Measurements from ENCODE around the gene PRCD. TPM values are rescaled to one million over a fixed set of nuclear protein-coding genes. Genes with fewer than 3 reads are reported as not detected.

PRCD gene
- total RNA-seq, 1 donor from 2014 or later: 0.58 TPM

DNA sequence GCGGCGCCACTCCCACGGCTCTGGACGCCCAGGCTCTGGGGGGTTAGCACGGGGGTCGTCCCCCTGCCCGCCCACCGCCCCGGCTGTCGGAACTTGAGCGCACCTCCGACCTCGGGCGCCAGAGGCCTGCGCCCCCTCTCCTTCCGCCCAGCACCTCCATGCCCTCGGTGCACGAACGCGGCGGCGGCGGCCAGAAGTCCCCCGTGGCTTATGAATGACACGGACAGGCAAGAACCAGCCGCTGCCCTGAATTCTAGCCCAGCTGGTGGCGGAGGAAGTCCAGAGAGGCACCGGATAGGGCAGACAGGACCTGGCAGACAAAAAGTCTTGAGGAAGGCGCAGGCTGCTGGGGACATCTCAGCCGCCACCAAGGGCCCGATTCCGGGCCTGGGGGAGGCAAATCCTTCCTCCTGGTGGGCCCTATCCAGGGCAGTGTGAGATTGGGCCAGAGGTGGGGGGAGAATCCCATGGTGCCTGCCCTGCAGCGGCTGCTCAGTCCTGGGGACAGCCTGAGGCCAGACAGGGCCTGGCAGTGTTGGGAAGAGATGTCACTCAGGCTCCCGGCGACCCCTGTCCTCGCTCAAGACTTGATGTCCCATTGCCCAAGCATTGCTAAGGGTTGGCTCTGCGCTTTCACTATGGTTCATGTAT, 1.4 kb upstream of the PRCD start:
- DNase-seq (ENCODE audit: extremely low read depth, low read depth, low spot score): no peak

GRCh38 chr17:76538941-76539570, 788 bp upstream of the PRCD start:
- no peak for DNase-seq (ENCODE audit: extremely low read depth, low read depth, low spot score)

DNA sequence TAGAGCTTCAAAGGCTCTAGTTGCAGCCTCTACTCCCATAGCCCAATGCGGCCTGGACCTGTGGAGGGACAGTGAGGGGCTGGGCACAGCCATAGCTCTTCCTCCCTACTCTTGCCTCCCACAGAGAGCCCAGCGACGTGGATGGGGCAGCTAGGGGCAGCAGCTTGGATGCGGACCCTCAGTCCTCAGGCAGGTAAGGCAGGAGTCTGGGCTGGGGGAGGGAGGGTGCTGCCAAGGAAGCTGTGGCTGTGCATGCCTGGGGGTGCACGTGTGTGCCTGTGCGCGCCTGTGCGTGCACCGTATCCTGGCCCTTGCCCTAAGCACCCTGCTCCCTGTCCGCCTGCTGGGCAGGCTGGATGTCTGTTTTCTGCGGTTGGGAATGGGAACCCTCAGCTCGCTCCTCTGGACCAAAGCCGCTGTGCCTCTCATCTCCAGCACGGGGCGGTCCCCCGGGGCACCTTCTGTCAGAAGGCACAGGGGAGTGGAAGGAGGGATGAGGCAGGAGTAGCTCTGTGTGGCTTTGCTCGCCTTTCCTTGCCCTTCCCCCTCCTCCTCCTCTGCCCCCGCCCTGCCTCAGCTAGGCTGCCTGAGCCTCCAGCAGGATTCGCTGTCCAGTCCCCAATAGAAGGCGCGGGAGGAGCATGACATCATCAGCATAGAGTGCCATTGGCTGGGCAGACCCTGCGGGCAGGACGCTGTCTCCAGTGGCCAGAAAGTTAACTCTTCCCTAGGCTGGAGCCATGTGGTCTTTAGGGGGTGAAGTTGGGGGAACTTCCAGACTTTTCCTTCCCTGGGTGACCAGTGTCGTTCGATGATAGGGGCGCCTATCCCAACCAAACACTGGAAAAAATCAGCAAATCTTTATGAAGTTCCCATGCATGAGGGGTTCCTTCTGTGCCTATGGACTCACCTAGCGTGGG, 797 bp downstream of the PRCD start:
- DNase-seq (ENCODE audit: extremely low read depth, low read depth, low spot score): no peak

DNA sequence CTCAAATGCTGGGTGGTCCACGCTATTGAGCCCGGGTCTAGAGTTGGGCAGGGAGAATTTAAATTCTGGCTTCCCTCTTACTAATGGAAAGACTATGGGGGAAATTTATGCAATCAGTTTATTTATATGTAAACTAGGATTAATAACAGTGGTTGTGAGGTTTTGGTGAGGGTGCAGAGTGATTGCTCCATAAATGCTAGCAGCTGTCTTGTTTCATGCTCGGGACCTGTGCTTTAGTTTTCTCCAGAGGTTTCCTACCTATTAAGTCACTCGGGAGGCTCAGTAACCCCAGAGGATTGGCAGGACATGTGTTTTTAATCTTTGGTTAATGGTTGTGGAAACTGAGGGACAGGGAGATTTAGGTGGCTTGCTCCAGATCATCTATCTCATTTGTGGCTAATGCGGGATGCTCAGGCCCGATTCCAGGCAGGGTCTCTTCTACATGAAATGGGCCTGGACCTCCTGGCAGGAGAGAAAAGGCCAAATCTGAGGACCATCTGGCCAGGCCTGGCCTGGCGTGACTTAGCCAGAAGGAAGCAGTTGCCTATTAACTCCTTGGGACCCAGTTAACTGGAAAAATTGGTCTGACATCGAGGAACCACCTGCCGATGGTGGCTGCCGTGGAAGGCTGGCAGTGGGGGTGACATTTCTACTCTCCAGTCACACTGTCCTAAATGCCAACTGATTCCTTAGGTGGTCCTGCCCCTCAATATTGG, 2.1 kb downstream of the PRCD start:
- no peak for DNase-seq (ENCODE audit: extremely low read depth, low read depth, low spot score)

GRCh38 chr17:76542566-76542971, 2.7 kb downstream of the PRCD start:
- no peak for DNase-seq (ENCODE audit: extremely low read depth, low read depth, low spot score)

GRCh38 chr17:76542984-76543383, 3.1 kb downstream of the PRCD start:
- no peak for DNase-seq (ENCODE audit: extremely low read depth, low read depth, low spot score)

DNA sequence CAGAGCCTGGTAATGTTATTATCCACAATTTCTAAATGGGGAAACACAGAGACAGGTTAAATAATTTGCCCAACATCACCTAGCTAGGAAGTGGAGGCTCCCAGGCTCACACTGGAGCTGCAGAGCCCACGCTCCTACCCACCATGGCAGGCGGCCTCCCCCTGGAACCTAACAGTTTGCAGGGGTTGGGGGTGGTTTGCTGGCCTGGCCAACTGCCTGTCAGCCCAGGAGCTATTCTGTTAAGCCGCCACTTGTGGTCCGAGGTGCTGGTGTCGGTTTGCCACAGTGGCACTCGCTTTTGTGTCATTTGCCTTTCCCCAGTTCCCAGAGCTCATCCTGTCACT, 3.6 kb downstream of the PRCD start:
- DNase-seq (ENCODE audit: extremely low read depth, low read depth, low spot score): no peak

- DNase-seq (ENCODE audit: extremely low read depth, low read depth, low spot score): no peak
Observed at GRCh38 chr17:76543826-76544545, 4.1 kb downstream of the PRCD start.

DNA sequence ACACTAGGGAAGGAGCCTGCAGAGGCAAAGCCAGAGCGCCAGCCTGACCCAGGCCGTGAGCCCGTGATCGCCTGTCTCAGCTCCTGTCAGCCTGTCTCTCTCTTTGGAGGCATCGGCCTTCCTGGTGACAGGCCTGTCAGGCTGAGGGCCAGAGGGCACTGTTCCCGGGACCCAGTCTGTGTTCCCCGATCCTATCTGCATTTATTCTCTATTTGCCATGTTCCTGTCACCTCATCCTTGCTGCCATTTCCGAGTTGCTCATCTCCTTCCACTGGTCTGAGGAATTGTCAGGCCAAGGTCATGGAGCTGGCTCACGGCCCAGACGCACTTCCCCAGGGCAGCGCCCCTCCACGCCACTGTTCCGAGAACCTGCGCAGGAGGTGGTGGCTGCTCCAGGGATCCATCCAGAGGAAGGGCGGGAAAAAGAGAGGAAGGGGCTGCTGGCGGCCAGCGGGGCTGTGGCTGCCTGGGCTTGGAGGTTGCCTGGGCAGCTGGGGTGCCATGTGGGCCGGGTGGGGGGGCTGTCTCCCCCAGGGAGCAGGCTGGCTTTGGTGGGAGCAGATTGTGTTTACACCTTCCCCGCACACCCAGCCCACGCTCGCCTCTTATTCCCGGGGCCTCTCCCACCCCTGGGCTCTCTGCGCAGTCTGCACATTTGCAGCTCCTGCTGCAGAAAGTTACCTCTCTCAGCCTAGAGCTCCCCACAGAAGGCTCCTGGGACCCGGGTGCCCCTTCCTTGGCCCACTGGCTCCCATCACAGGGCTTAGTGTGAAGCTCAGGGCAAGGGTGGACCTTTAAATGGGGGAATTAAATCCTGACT, 4.9 kb downstream of the PRCD start:
- no peak for DNase-seq (ENCODE audit: extremely low read depth, low read depth, low spot score)

DNA sequence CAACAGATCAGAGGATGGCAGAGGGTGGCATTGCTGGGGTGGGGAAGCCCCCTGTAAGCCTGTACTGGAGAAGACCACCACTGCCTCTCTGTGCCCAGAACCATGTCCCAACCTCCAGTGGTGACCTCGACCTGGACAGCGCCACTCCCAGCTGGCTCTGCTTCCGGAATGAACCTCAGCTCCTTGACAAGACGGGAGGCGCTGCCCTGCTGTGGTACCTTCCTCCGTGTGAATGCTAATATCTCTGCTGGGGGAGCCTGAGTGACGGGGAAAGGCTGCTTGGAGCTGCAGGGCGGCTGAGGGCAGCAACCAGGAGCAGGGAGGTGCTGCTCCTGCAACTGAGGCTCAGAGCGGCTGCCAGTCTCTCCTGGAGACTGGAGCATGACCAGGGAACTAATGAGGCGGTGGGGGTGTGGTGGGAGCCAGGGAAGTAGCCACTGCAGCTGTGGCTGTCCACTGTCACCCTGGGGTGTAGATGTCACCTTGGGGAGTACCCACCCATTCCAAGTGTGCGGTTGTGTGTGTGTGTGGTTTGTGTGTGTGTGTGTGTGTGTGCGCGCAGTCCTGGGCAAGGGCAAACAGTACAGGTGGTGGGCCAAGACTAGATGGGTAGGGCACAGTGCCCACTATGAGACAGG, 6.2 kb downstream of the PRCD start:
- DNase-seq (ENCODE audit: extremely low read depth, low read depth, low spot score): no peak

- DNase-seq (ENCODE audit: extremely low read depth, low read depth, low spot score): no peak
Observed at GRCh38 chr17:76546556-76547182, 6.8 kb downstream of the PRCD start.

GRCh38 chr17:76547183-76547641, 7.4 kb downstream of the PRCD start:
- no peak for DNase-seq (ENCODE audit: extremely low read depth, low read depth, low spot score)

DNA sequence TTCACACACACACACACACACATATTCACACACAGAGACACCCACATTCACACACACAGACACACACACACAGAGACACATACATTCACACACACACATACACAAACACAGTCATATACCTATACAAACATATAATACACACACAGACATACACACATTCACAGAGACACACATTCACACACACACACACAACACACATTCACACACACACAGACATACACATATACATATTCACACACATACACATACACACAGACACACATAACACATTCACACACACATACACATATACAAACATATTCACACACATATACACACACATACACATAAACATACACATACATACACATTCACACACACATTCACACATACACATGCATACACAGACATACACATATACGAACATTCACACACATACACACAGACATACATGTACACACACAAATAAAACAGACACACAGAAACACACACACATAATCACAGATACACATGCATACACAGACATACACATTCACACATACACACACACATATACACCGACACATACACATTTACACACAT, 7.9 kb downstream of the PRCD start:
- DNase-seq (ENCODE audit: extremely low read depth, low read depth, low spot score): no peak

DNA sequence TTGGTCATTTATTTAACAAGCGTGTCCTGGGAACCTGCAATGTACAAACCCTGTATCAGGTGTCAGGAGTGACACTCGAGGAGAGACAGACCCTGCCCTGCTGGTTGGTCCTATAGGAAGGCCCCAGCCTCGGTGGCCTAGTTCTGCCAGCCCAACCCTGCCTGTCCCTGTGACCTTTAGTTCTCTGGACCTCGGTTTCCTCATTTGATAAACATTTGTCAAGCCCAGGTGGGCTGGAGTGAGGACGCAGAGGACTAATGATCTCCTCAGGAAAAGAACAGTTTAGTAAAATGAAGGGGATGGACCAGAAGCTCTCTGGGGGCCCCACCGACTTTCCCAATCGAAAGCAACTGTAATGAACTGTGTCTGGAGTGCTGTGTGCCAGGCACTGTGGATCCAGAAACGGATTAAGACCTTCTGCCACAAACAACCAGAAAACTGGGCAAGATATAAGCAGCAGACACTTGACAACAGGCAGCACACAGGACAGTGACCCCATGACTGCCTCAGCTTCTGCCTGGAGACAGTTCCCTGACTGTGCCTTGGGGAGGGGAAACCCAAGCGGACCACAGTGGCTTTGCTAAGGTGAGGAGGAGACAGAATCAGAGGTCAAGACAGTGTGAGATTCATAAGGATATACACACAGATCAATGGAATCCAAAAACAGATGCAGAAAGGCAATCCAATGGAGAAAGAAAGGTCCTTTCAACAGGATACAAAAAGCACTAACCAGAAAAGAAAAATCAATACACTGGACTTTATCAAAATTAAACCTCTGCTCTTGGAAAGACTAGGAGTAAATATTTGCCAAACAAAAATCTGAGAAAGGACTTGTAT, 8.8 kb downstream of the PRCD start:
- no peak for DNase-seq (ENCODE audit: extremely low read depth, low read depth, low spot score)

GRCh38 chr17:76549215-76549518, 9.3 kb downstream of the PRCD start:
- no peak for DNase-seq (ENCODE audit: extremely low read depth, low read depth, low spot score)

GRCh38 chr17:76549539-76549938, 9.7 kb downstream of the PRCD start:
- no peak for DNase-seq (ENCODE audit: extremely low read depth, low read depth, low spot score)

- DNase-seq (ENCODE audit: extremely low read depth, low read depth, low spot score): no peak
Observed at GRCh38 chr17:76550712-76551615, 11.1 kb downstream of the PRCD start.
